Neural progenitor cell (in vitro differentiated cells): ENCODE measurements around the gene UBE2R2. TPM values are rescaled to one million over a fixed set of nuclear protein-coding genes. Genes with fewer than 3 reads are reported as not detected.
A peak's percentile ranks its signal among the peaks of the same experiment; 100 is the strongest.

ENCODE experiments used
- DNase-seq: peaks from one replicate; pipeline ENCODE4 v3.0.0-alpha.2; 2016; ENCODE audit warnings: low spot score
- H2AFZ ChIP-seq: fragments of 200-600 bp; sonication (generic); replicated peaks from 2 replicates; pipeline ENCODE4 v1.6.1; 2016; ENCODE audit warnings: antibody characterized with exemption
- H3F3A ChIP-seq: fragments of 200-600 bp; sonication (generic); 2 replicates; pipeline ENCODE4 v1.6.1; 2016; ENCODE audit warnings: antibody characterized with exemption, low read depth
- H3K27ac ChIP-seq: fragments of 200-600 bp; sonication (generic); 2 replicates; pipeline ENCODE4 v1.5.1; 2016; ENCODE audit warnings: mild to moderate bottlenecking
- H3K27me3 ChIP-seq: fragments of 200-600 bp; sonication (generic); 2 replicates; pipeline ENCODE4 v1.6.1; 2016; ENCODE audit warnings: mild to moderate bottlenecking, moderate library complexity
- H3K36me3 ChIP-seq: fragments of 200-600 bp; sonication (generic); 2 replicates; pipeline ENCODE4 v1.5.1; 2016
- H3K4me1 ChIP-seq: fragments of 200-600 bp; sonication (generic); 2 replicates; pipeline ENCODE4 v1.6.1; 2016; ENCODE audit warnings: mixed run types
- H3K4me2 ChIP-seq: fragments of 200-600 bp; sonication (generic); 2 replicates; pipeline ENCODE4 v1.6.1; 2016
- H3K4me3 ChIP-seq: fragments of 200-600 bp; sonication (generic); 2 replicates; pipeline ENCODE4 v1.5.1; 2016
- H3K79me2 ChIP-seq: fragments of 200-600 bp; sonication (generic); 2 replicates; pipeline ENCODE4 v1.6.1; 2016; ENCODE audit warnings: low read depth
- H3K9ac ChIP-seq: fragments of 200-600 bp; sonication (generic); 2 replicates; pipeline ENCODE4 v1.6.1; 2016
- H3K9me3 ChIP-seq: fragments of 200-600 bp; sonication (generic); 2 replicates; pipeline ENCODE4 v1.5.1; 2016; ENCODE audit warnings: low read depth
- H4K20me1 ChIP-seq: fragments of 200-600 bp; sonication (generic); 2 replicates; pipeline ENCODE4 v1.6.1; 2016; ENCODE audit warnings: low read depth
- H3K27ac Mint-ChIP-seq: 3 replicates; pipeline ENCODE4 v1.8.0; 2021; ENCODE audit warnings: mixed read lengths
- H3K27me3 Mint-ChIP-seq: 2 replicates; pipeline ENCODE4 v1.8.0; 2022; ENCODE audit warnings: low read depth, mild to moderate bottlenecking, inconsistent platforms, moderate library complexity, mixed read lengths; ENCODE audit not compliant: insufficient read depth
- H3K36me3 Mint-ChIP-seq: 3 replicates; pipeline ENCODE4 v1.8.0; 2021; ENCODE audit warnings: mixed read lengths
- H3K4me1 Mint-ChIP-seq: 3 replicates; pipeline ENCODE4 v1.8.0; 2021; ENCODE audit warnings: mixed read lengths
- H3K4me3 Mint-ChIP-seq: 3 replicates; pipeline ENCODE4 v1.8.0; 2021; ENCODE audit warnings: mild to moderate bottlenecking, moderate library complexity, mixed read lengths
- H3K9me3 Mint-ChIP-seq: 3 replicates; pipeline ENCODE4 v1.8.0; 2020; ENCODE audit warnings: mixed read lengths
- CTCF ChIP-seq: fragments of 200-600 bp; sonication (generic); IDR thresholded peaks from 2 replicates; pipeline ENCODE4 v1.5.1; 2017; ENCODE audit warnings: antibody characterized with exemption, mild to moderate bottlenecking
- EZH2 ChIP-seq: fragments of 200-600 bp; sonication (generic); IDR thresholded peaks from 2 replicates; pipeline ENCODE4 v1.6.1; 2017; ENCODE audit warnings: antibody characterized with exemption, mild to moderate bottlenecking, moderate library complexity
- EZH2phosphoT487 ChIP-seq: fragments of 200-600 bp; sonication (generic); IDR thresholded peaks from 2 replicates; pipeline ENCODE4 v1.6.1; 2017; ENCODE audit warnings: antibody characterized with exemption
- total RNA-seq: library from RNA; depleted of rRNA; stranded (reverse); fragments of >200 nt; gene quantifications from 2 replicates; pipeline ENCODE4 v1.2.3, GENCODE V29; 2015; ENCODE audit warnings: low replicate concordance

The UBE2R2 gene
- total RNA-seq, 1 donor from 2014 or later = 68.3 TPM

GRCh38 chr9:33797837-33798236 lies 19.1 kb upstream of the UBE2R2 start:
- Mint-ChIP-seq H3K27ac (peak overlapping the region; percentile 78), H3K9me3 (peaks cover 3% of the 10 kb centered on the region), H3K4me1 (no peaks in the 10 kb centered on the region), H3K4me3 (no peak overlapping the region), H3K36me3 (peaks cover 1% of the 10 kb centered on the region), H3K27me3 (no peaks in the 10 kb centered on the region)
- H3F3A ChIP-seq = no peaks in the 10 kb centered on the region
- DNase-seq = no peak
- H3K4me3 ChIP-seq = no peak overlapping the region
- no peak overlapping the region for H3K9ac ChIP-seq
- no peak overlapping the region for H3K4me2 ChIP-seq
- no peaks in the 10 kb centered on the region for H3K36me3 ChIP-seq
- no peaks in the 10 kb centered on the region for H4K20me1 ChIP-seq
- H3K9me3 ChIP-seq = no peaks in the 10 kb centered on the region
- TF ChIP-seq CTCF (no peak), EZH2phosphoT487 (no peak), EZH2 (no peak)
- H3K79me2 ChIP-seq = no peaks in the 10 kb centered on the region
- no peaks in the 10 kb centered on the region for H3K27me3 ChIP-seq
- no peak overlapping the region for H2AFZ ChIP-seq
- H3K27ac ChIP-seq = no peak overlapping the region
- no peaks in the 10 kb centered on the region for H3K4me1 ChIP-seq

GRCh38 chr9:33798545-33798944 lies 18.4 kb upstream of the UBE2R2 start:
- Histone ChIP-seq H3K9ac (no peak overlapping the region), H2AFZ (no peak overlapping the region), H3K4me3 (no peak overlapping the region), H3K79me2 (no peaks in the 10 kb centered on the region), H3K36me3 (no peaks in the 10 kb centered on the region), H3K27me3 (no peaks in the 10 kb centered on the region), H3K9me3 (no peaks in the 10 kb centered on the region), H3F3A (no peaks in the 10 kb centered on the region), H4K20me1 (no peaks in the 10 kb centered on the region), H3K4me1 (no peaks in the 10 kb centered on the region), H3K4me2 (no peak overlapping the region), H3K27ac (no peak overlapping the region)
- no peaks in the 10 kb centered on the region for H3K4me1 Mint-ChIP-seq
- no peak overlapping the region for H3K4me3 Mint-ChIP-seq
- no peaks in the 10 kb centered on the region for H3K27me3 Mint-ChIP-seq
- peaks cover 1% of the 10 kb centered on the region for H3K36me3 Mint-ChIP-seq
- DNase-seq = no peak
- peaks cover 3% of the 10 kb centered on the region for H3K9me3 Mint-ChIP-seq
- TF ChIP-seq CTCF (no peak), EZH2 (no peak), EZH2phosphoT487 (no peak)
- H3K27ac Mint-ChIP-seq = no peak overlapping the region

- Histone ChIP-seq H3K9ac (no peak overlapping the region), H3F3A (no peaks in the 10 kb centered on the region), H4K20me1 (no peaks in the 10 kb centered on the region), H3K9me3 (no peaks in the 10 kb centered on the region), H3K36me3 (no peaks in the 10 kb centered on the region), H3K27ac (no peak overlapping the region), H3K27me3 (no peaks in the 10 kb centered on the region), H3K4me1 (no peaks in the 10 kb centered on the region), H3K79me2 (no peaks in the 10 kb centered on the region), H2AFZ (no peak overlapping the region), H3K4me3 (no peak overlapping the region), H3K4me2 (no peak overlapping the region)
- no peak for DNase-seq
- Mint-ChIP-seq H3K9me3 (peaks cover 3% of the 10 kb centered on the region), H3K27me3 (no peaks in the 10 kb centered on the region), H3K4me1 (no peaks in the 10 kb centered on the region), H3K4me3 (no peak overlapping the region), H3K36me3 (peaks cover 1% of the 10 kb centered on the region), H3K27ac (no peak overlapping the region)
- TF ChIP-seq CTCF = no peak
- TF ChIP-seq EZH2 = no peak
- TF ChIP-seq EZH2phosphoT487 = no peak
These were observed 16.8 kb upstream of the UBE2R2 start for GRCh38 chr9:33799928-33800704.
